Prostate gland (tissue), 2 donors: Measurements from ENCODE around the gene GPC5.

Source experiments
- CTCF ChIP-seq, 4 experiments: fragments of 200-600 bp in 2 of 4; fragments of 450-650 bp in 2 of 4; sonication (generic) in 2 of 4; IDR thresholded peaks; 1 replicate in 3 of 4; 2 replicates in 1 of 4; pipeline ENCODE4 v1.5.1; 2016 to 2019; ENCODE audit warnings: antibody characterized with exemption in 4 of 4, mild to moderate bottlenecking in 2 of 4, moderate library complexity in 2 of 4
- POLR2A ChIP-seq: fragments of 450-650 bp; IDR thresholded peaks from one replicate; pipeline ENCODE4 v1.6.1; 2016; ENCODE audit warnings: antibody characterized with exemption, mild to moderate bottlenecking

- TF ChIP-seq CTCF (IDR thresholded peaks at IDR 0.05) (no peak), POLR2A (no peak)
Observed at GRCh38 chr13:91544723-91545122, 146.3 kb downstream of the GPC5 start.
